Mesendoderm (in vitro differentiated cells): Measurements from ENCODE around the gene OTUD3.

ENCODE experiments used
- DNase-seq: peaks from one replicate; pipeline ENCODE4 v3.0.0; 2013
- H2AK5ac ChIP-seq: 2 replicates; pipeline ENCODE4 v1.6.1; 2013; ENCODE audit warnings: low read length, inconsistent platforms
- H2BK120ac ChIP-seq: 2 replicates; pipeline ENCODE4 v1.6.1; 2013; ENCODE audit warnings: low read depth, mild to moderate bottlenecking, low read length, moderate library complexity, mixed read lengths
- H2BK15ac ChIP-seq: replicated peaks from 2 replicates; pipeline ENCODE4 v1.6.1; 2013; ENCODE audit warnings: low read depth, mild to moderate bottlenecking, moderate library complexity
- H2BK5ac ChIP-seq: 2 replicates; pipeline ENCODE4 v1.6.1; 2013; ENCODE audit warnings: low read length, inconsistent platforms
- H3K18ac ChIP-seq: 2 replicates; pipeline ENCODE4 v1.6.1; 2013; ENCODE audit warnings: mild to moderate bottlenecking, low read length, mixed read lengths
- H3K23ac ChIP-seq: one replicate; pipeline ENCODE4 v1.6.1; 2013; ENCODE audit warnings: low read length
- H3K27ac ChIP-seq: 2 replicates; pipeline ENCODE4 v1.5.1; 2013; ENCODE audit warnings: low read depth, mild to moderate bottlenecking, inconsistent platforms, low read length, moderate library complexity
- H3K27me3 ChIP-seq: 2 replicates; pipeline ENCODE4 v1.6.1; 2013; ENCODE audit warnings: low read length, control low read depth, mild to moderate bottlenecking, inconsistent platforms; ENCODE audit not compliant: insufficient read depth, poor library complexity
- H3K36me3 ChIP-seq: 2 replicates; pipeline ENCODE4 v1.6.1; 2013; ENCODE audit warnings: low read length, inconsistent platforms; ENCODE audit not compliant: control insufficient read depth, insufficient read depth
- H3K4ac ChIP-seq: one replicate; pipeline ENCODE4 v1.6.1; 2013; ENCODE audit warnings: low read depth, mild to moderate bottlenecking, low read length, moderate library complexity
- H3K4me1 ChIP-seq: 2 replicates; pipeline ENCODE4 v1.6.1; 2013; ENCODE audit warnings: low read depth, low read length, inconsistent platforms; ENCODE audit not compliant: control insufficient read depth
- H3K4me2 ChIP-seq: 2 replicates; pipeline ENCODE4 v1.6.1; 2013; ENCODE audit warnings: low read length
- H3K4me3 ChIP-seq: 2 replicates; pipeline ENCODE4 v1.5.1; 2013; ENCODE audit warnings: mild to moderate bottlenecking, low read length
- H3K56ac ChIP-seq: one replicate; pipeline ENCODE4 v1.6.1; 2013; ENCODE audit warnings: low read length
- H3K79me1 ChIP-seq: 2 replicates; pipeline ENCODE4 v1.6.1; 2013; ENCODE audit warnings: low read length, inconsistent platforms
- H3K79me2 ChIP-seq: 2 replicates; pipeline ENCODE4 v1.6.1; 2013; ENCODE audit warnings: mild to moderate bottlenecking, low read length; ENCODE audit not compliant: control insufficient read depth, insufficient read depth
- H3K9ac ChIP-seq: 2 replicates; pipeline ENCODE4 v1.6.1; 2013; ENCODE audit warnings: low read length, inconsistent platforms
- H4K5ac ChIP-seq: one replicate; pipeline ENCODE4 v1.6.1; 2013; ENCODE audit warnings: low read length
- H4K8ac ChIP-seq: one replicate; pipeline ENCODE4 v1.6.1; 2013; ENCODE audit warnings: low read depth, mild to moderate bottlenecking, control low read depth, low read length, moderate library complexity
- WGBS: extraction: QIAGEN DNeasy Blood & Tissue Kit; methylation state at CpG from one replicate; pipeline ENCODE4 v1.1.7; 2013; ENCODE audit warnings: low lambda C conversion rate, missing lambda C conversion rate; ENCODE audit not compliant: insufficient coverage; ENCODE audit errors: extremely low coverage; 5-methylcytosine and 5-hydroxymethylcytosine counted together

The OTUD3 gene

GRCh38 chr1:19907456-19907855, 25.3 kb downstream of the OTUD3 start:
- Histone ChIP-seq H4K8ac (no peak overlapping the region), H3K18ac (no peak overlapping the region), H3K27me3 (no peaks in the 10 kb centered on the region), H3K4me3 (no peak overlapping the region), H3K4ac (no peak overlapping the region), H3K9ac (no peak overlapping the region), H3K27ac (no peak overlapping the region), H3K4me2 (no peak overlapping the region), H2BK15ac (no peak overlapping the region), H3K79me1 (peaks cover 1% of the 10 kb centered on the region), H2BK5ac (no peak overlapping the region), H3K36me3 (peaks cover 3% of the 10 kb centered on the region), H2AK5ac (no peak overlapping the region), H2BK120ac (no peak overlapping the region), H4K5ac (no peak overlapping the region), H3K79me2 (no peaks in the 10 kb centered on the region), H3K4me1 (peaks cover 3% of the 10 kb centered on the region), H3K23ac (no peak overlapping the region), H3K56ac (no peak overlapping the region)
- DNase-seq, result no peak
- no CpG with 5 or more reads among the region's 13 CpGs for WGBS

GRCh38 chr1:19909392-19909791, 27.2 kb downstream of the OTUD3 start:
- no CpG with 5 or more reads among the region's 5 CpGs for WGBS
- no peak overlapping the region for H2BK15ac ChIP-seq
- no peak overlapping the region for H3K27ac ChIP-seq
- DNase-seq, result peak; percentile 26
- H3K27me3 ChIP-seq, result no peaks in the 10 kb centered on the region
- H3K18ac ChIP-seq, result no peak overlapping the region
- no peak overlapping the region for H4K8ac ChIP-seq
- peaks cover 1% of the 10 kb centered on the region for H3K79me1 ChIP-seq
- no peak overlapping the region for H3K56ac ChIP-seq
- no peak overlapping the region for H4K5ac ChIP-seq
- no peak overlapping the region for H2BK120ac ChIP-seq
- H3K4ac ChIP-seq, result no peak overlapping the region
- no peak overlapping the region for H3K4me3 ChIP-seq
- H2AK5ac ChIP-seq, result no peak overlapping the region
- no peak overlapping the region for H3K4me2 ChIP-seq
- no peak overlapping the region for H2BK5ac ChIP-seq
- no peaks in the 10 kb centered on the region for H3K79me2 ChIP-seq
- H3K9ac ChIP-seq, result no peak overlapping the region
- peaks cover 3% of the 10 kb centered on the region for H3K4me1 ChIP-seq
- no peak overlapping the region for H3K23ac ChIP-seq
- peaks cover 3% of the 10 kb centered on the region for H3K36me3 ChIP-seq

GRCh38 chr1:19909971-19910370, 27.8 kb downstream of the OTUD3 start:
- H3K4ac ChIP-seq, result no peak overlapping the region
- H3K36me3 ChIP-seq, result peaks cover 5% of the 10 kb centered on the region
- no peak overlapping the region for H3K4me3 ChIP-seq
- no peak for DNase-seq
- H3K27me3 ChIP-seq, result no peaks in the 10 kb centered on the region
- no peak overlapping the region for H3K18ac ChIP-seq
- no peak overlapping the region for H2BK15ac ChIP-seq
- no peaks in the 10 kb centered on the region for H3K79me2 ChIP-seq
- 100% methylated on average over 1 of the region's 3 CpGs for WGBS
- no peak overlapping the region for H2BK5ac ChIP-seq
- H3K27ac ChIP-seq, result no peak overlapping the region
- H3K23ac ChIP-seq, result no peak overlapping the region
- no peak overlapping the region for H3K9ac ChIP-seq
- H3K4me1 ChIP-seq, result peaks cover 3% of the 10 kb centered on the region
- no peak overlapping the region for H4K5ac ChIP-seq
- H2BK120ac ChIP-seq, result no peak overlapping the region
- H3K4me2 ChIP-seq, result no peak overlapping the region
- H2AK5ac ChIP-seq, result no peak overlapping the region
- H3K56ac ChIP-seq, result no peak overlapping the region
- peaks cover 1% of the 10 kb centered on the region for H3K79me1 ChIP-seq
- no peak overlapping the region for H4K8ac ChIP-seq

DNA sequence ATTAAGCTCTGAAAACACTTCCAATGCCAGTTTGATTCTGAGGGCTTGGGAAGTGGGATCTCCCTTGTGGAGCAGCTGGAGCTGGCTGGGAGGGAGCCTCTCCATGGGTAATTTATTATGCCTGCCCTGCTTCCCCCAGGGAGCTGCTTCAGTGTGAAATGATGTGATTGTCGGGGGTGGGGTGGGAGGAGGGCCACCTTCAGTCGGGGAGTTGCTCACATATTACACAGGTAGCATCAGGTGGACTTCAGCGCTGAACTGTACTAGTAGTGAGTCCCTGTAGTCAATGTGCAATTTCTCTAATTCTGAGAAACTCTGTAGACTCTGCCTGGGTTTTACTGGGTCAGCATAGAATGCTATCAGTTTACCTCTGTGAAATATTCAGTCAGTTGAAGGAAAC, 28.5 kb downstream of the OTUD3 start:
- no CpG with 5 or more reads among the region's 3 CpGs for WGBS
- Histone ChIP-seq H3K4ac (no peak overlapping the region), H4K8ac (no peak overlapping the region), H3K56ac (no peak overlapping the region), H2BK5ac (no peak overlapping the region), H3K9ac (no peak overlapping the region), H3K4me3 (no peak overlapping the region), H3K18ac (no peak overlapping the region), H2AK5ac (no peak overlapping the region), H3K4me1 (peaks cover 3% of the 10 kb centered on the region), H3K79me1 (peaks cover 1% of the 10 kb centered on the region), H4K5ac (no peak overlapping the region), H3K23ac (no peak overlapping the region), H3K79me2 (no peaks in the 10 kb centered on the region), H2BK15ac (no peak overlapping the region), H3K4me2 (no peak overlapping the region), H3K27me3 (no peaks in the 10 kb centered on the region), H2BK120ac (no peak overlapping the region), H3K27ac (no peak overlapping the region), H3K36me3 (peaks cover 5% of the 10 kb centered on the region)
- peak; percentile 13 for DNase-seq

DNA sequence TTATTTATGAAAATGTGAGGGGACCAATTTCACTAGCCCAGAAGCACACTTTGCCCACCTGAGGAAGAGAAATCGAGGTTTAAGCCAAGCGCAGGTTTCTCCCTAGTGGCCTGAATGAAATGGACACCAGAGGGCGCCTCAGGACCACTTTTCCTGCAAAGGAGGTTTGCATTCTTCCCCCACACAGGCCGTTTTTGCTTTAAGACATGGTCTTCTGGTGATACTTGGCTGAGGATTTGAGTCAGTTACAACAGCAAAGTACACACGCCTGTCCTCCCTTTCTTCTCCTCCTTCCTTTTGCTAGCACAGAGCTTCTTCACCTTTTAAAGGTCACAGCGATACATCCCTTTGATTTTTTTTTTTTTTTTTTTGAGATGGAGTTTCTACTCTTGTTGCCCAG, 35.9 kb downstream of the OTUD3 start:
- no peak overlapping the region for H2BK120ac ChIP-seq
- H2BK15ac ChIP-seq, result no peak overlapping the region
- no peak overlapping the region for H3K27ac ChIP-seq

DNA sequence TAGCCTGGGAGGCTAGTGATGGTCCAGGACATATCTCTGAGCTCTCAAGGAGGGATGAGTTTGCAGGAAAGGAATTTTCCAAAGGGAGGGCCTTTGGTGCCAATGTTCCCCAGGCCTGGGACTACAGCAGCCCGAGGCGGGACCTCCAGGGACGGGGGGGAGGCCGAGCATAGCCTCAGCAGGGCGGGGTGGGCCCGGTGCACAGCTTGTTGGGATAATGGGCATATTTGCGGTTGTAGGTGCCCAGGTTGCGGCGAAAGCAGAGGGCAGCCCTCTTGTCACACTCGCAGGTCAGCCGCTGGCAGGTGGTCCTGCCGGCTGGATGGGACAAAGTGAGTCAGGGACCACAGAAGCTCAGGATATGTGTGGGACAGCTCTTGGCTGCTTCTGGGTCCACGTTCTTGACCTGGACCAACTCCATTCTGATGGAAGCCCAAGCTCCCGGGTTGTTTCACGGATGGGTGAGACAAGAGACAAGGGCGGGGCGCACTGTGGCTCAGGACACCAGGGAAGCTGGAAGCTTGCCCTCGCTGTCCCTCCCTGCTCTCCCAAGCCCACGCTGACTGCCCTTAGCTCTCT, 38.0 kb downstream of the OTUD3 start:
- H2BK5ac ChIP-seq, result no peak overlapping the region
- no peak overlapping the region for H3K9ac ChIP-seq
- no peak for DNase-seq
- H3K56ac ChIP-seq, result no peak overlapping the region
- H3K27ac ChIP-seq, result no peak overlapping the region
- no peak overlapping the region for H3K4me2 ChIP-seq
- no peaks in the 10 kb centered on the region for H3K79me1 ChIP-seq
- no peak overlapping the region for H2BK15ac ChIP-seq
- no peak overlapping the region for H4K8ac ChIP-seq
- H3K4me3 ChIP-seq, result no peak overlapping the region
- no peaks in the 10 kb centered on the region for H3K36me3 ChIP-seq
- H2AK5ac ChIP-seq, result no peak overlapping the region
- H3K4me1 ChIP-seq, result no peaks in the 10 kb centered on the region
- no peaks in the 10 kb centered on the region for H3K27me3 ChIP-seq
- no peak overlapping the region for H3K18ac ChIP-seq
- no CpG with 5 or more reads among the region's 19 CpGs for WGBS
- H3K79me2 ChIP-seq, result no peaks in the 10 kb centered on the region
- no peak overlapping the region for H3K4ac ChIP-seq
- no peak overlapping the region for H3K23ac ChIP-seq
- no peak overlapping the region for H4K5ac ChIP-seq
- H2BK120ac ChIP-seq, result no peak overlapping the region

More for the DNA sequence above, 35.9 kb downstream of the OTUD3 start:
- H2BK5ac ChIP-seq, result no peak overlapping the region
- H3K4ac ChIP-seq, result no peak overlapping the region
- peak; percentile 84 for DNase-seq
- no peak overlapping the region for H3K56ac ChIP-seq
- no peak overlapping the region for H4K8ac ChIP-seq
- no peaks in the 10 kb centered on the region for H3K27me3 ChIP-seq
- H3K9ac ChIP-seq, result no peak overlapping the region
- no peak overlapping the region for H3K23ac ChIP-seq
- no peaks in the 10 kb centered on the region for H3K79me1 ChIP-seq
- H3K18ac ChIP-seq, result no peak overlapping the region
- H3K4me1 ChIP-seq, result no peaks in the 10 kb centered on the region
- peaks cover 1% of the 10 kb centered on the region for H3K36me3 ChIP-seq
- no peak overlapping the region for H3K4me3 ChIP-seq
- H4K5ac ChIP-seq, result no peak overlapping the region
- H3K4me2 ChIP-seq, result no peak overlapping the region
- H2AK5ac ChIP-seq, result no peak overlapping the region
- H3K79me2 ChIP-seq, result no peaks in the 10 kb centered on the region
- no CpG with 5 or more reads among the region's 6 CpGs for WGBS
